Loucy (cell line): ENCODE data around the gene ANKRD39.

Source experiments
- CTCF ChIP-seq: fragments of 200-600 bp; sonication (generic); conservative IDR thresholded peaks from 2 replicates; pipeline ENCODE4 v1.5.1; 2014; ENCODE audit warnings: mild to moderate bottlenecking, antibody characterized with exemption, low read length
- EZH2phosphoT487 ChIP-seq: fragments of 200-600 bp; IDR thresholded peaks from 2 replicates; pipeline ENCODE4 v1.6.1; 2018; ENCODE audit warnings: antibody characterized with exemption, mild to moderate bottlenecking, moderate library complexity, borderline replicate concordance

DNA sequence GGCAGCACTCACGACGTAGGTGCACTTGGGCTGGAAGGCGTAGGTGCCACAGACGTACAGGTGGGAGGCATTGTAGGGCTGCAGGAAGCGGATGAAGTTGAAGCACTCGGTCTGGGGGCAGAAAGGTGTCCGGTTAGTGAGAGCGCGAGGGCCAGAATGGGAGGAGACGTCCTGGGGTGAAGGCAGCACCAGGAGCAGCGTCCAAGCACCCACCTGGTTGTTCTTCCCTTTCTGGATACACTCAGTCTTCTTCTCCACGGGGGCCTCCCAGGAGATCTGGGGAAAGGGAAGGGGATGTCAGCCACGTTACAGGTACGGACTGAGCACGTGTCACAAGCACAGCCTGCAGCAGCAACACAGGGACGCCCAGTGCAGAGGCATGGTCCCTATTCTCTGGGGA lies 7.8 kb upstream of the ANKRD39 start:
- TF ChIP-seq CTCF (no peak), EZH2phosphoT487 (no peak)
